KOPT-K1 (cell line): ENCODE measurements around the gene FAM117B.
A peak's percentile ranks its signal among the peaks of the same experiment; 100 is the strongest.

ENCODE experiments used
- H3K27ac ChIP-seq: fragments of 200-600 bp; sonication (generic); 2 replicates; pipeline ENCODE4 v1.5.1; 2016; ENCODE audit warnings: antibody characterized with exemption, mild to moderate bottlenecking, low read depth, low read length; ENCODE audit not compliant: poor library complexity, severe bottlenecking
- H3K36me3 ChIP-seq: fragments of 200-600 bp; sonication (generic); 2 replicates; pipeline ENCODE4 v1.5.1; 2017; ENCODE audit warnings: antibody characterized with exemption, mild to moderate bottlenecking, low read length, moderate library complexity; ENCODE audit not compliant: insufficient read depth
- H3K9me3 ChIP-seq: fragments of 200-600 bp; sonication (generic); 2 replicates; pipeline ENCODE4 v1.5.1; 2017; ENCODE audit warnings: antibody characterized with exemption, low read length, mild to moderate bottlenecking; ENCODE audit not compliant: insufficient read depth, poor library complexity, severe bottlenecking

The FAM117B gene

GRCh38 chr2:202752071-202752470 lies 117.3 kb downstream of the FAM117B start:
- Histone ChIP-seq H3K9me3 (no peaks in the 10 kb centered on the region), H3K36me3 (peaks cover 13% of the 10 kb centered on the region), H3K27ac (no peak overlapping the region)

GRCh38 chr2:202754936-202755335 lies 120.2 kb downstream of the FAM117B start:
- H3K27ac ChIP-seq = no peak overlapping the region

GRCh38 chr2:202756598-202756997 lies 121.8 kb downstream of the FAM117B start:
- peaks cover 46% of the 10 kb centered on the region for H3K36me3 ChIP-seq

More at GRCh38 chr2:202754936-202755335, 120.2 kb downstream of the FAM117B start:
- peaks cover 39% of the 10 kb centered on the region for H3K36me3 ChIP-seq
- no peaks in the 10 kb centered on the region for H3K9me3 ChIP-seq

GRCh38 chr2:202757339-202757738 lies 122.6 kb downstream of the FAM117B start:
- Histone ChIP-seq H3K9me3 (no peaks in the 10 kb centered on the region), H3K36me3 (peaks cover 46% of the 10 kb centered on the region), H3K27ac (no peak overlapping the region)

More at GRCh38 chr2:202756598-202756997, 121.8 kb downstream of the FAM117B start:
- Histone ChIP-seq H3K27ac (no peak overlapping the region), H3K9me3 (no peaks in the 10 kb centered on the region)

GRCh38 chr2:202758128-202758527 lies 123.4 kb downstream of the FAM117B start:
- Histone ChIP-seq H3K27ac (no peak overlapping the region), H3K9me3 (no peaks in the 10 kb centered on the region), H3K36me3 (peaks cover 46% of the 10 kb centered on the region)

GRCh38 chr2:202758604-202759003 lies 123.8 kb downstream of the FAM117B start:
- Histone ChIP-seq H3K36me3 (peaks cover 46% of the 10 kb centered on the region), H3K9me3 (no peaks in the 10 kb centered on the region), H3K27ac (no peak overlapping the region)

- H3K36me3 ChIP-seq = peaks cover 67% of the 10 kb centered on the region
- no peak overlapping the region for H3K27ac ChIP-seq
- H3K9me3 ChIP-seq = no peaks in the 10 kb centered on the region
These were observed 126.1 kb downstream of the FAM117B start for GRCh38 chr2:202760848-202761247.

GRCh38 chr2:202762556-202762955 lies 127.8 kb downstream of the FAM117B start:
- H3K9me3 ChIP-seq = no peaks in the 10 kb centered on the region
- H3K36me3 ChIP-seq = peaks cover 61% of the 10 kb centered on the region
- peak overlapping the region; percentile 59 for H3K27ac ChIP-seq

GRCh38 chr2:202763916-202764315 lies 129.1 kb downstream of the FAM117B start:
- Histone ChIP-seq H3K9me3 (no peaks in the 10 kb centered on the region), H3K36me3 (peaks cover 49% of the 10 kb centered on the region), H3K27ac (no peak overlapping the region)

GRCh38 chr2:202764991-202765390 lies 130.2 kb downstream of the FAM117B start:
- Histone ChIP-seq H3K9me3 (no peaks in the 10 kb centered on the region), H3K27ac (no peak overlapping the region), H3K36me3 (peaks cover 39% of the 10 kb centered on the region)

GRCh38 chr2:202765436-202765835 lies 130.7 kb downstream of the FAM117B start:
- H3K27ac ChIP-seq = no peak overlapping the region
- peaks cover 35% of the 10 kb centered on the region for H3K36me3 ChIP-seq
- no peaks in the 10 kb centered on the region for H3K9me3 ChIP-seq

- Histone ChIP-seq H3K36me3 (peaks cover 51% of the 10 kb centered on the region), H3K9me3 (no peaks in the 10 kb centered on the region), H3K27ac (no peak overlapping the region)
These were observed 133.5 kb downstream of the FAM117B start for GRCh38 chr2:202768273-202768672.

GRCh38 chr2:202769201-202769600 lies 134.4 kb downstream of the FAM117B start:
- Histone ChIP-seq H3K36me3 (peaks cover 53% of the 10 kb centered on the region), H3K9me3 (no peaks in the 10 kb centered on the region), H3K27ac (no peak overlapping the region)

- no peak overlapping the region for H3K27ac ChIP-seq
- H3K9me3 ChIP-seq = no peaks in the 10 kb centered on the region
- peaks cover 42% of the 10 kb centered on the region for H3K36me3 ChIP-seq
These were observed 136.6 kb downstream of the FAM117B start for GRCh38 chr2:202771336-202771735.

GRCh38 chr2:202771741-202772460 lies 137.1 kb downstream of the FAM117B start:
- Histone ChIP-seq H3K9me3 (no peaks in the 10 kb centered on the region), H3K36me3 (peaks cover 36% of the 10 kb centered on the region), H3K27ac (no peak overlapping the region)

- H3K27ac ChIP-seq = no peak overlapping the region
- H3K36me3 ChIP-seq = peaks cover 40% of the 10 kb centered on the region
- no peaks in the 10 kb centered on the region for H3K9me3 ChIP-seq
These were observed 138.7 kb downstream of the FAM117B start for GRCh38 chr2:202773301-202773973.
